DND-41 (cell line): ENCODE results near the gene ATXN7L2.

ENCODE experiments used
- CTCF ChIP-seq: IDR thresholded peaks from 2 replicates; pipeline ENCODE4 v1.5.1; 2012; ENCODE audit warnings: borderline replicate concordance, low read length, moderate library complexity, mild to moderate bottlenecking; ENCODE audit not compliant: poor library complexity, severe bottlenecking; ENCODE audit errors: extremely low read depth
- EZH2 ChIP-seq: IDR thresholded peaks from 3 replicates; pipeline ENCODE4 v1.6.1; 2012; ENCODE audit warnings: borderline replicate concordance, low read depth, mild to moderate bottlenecking, moderate library complexity, low read length, inconsistent platforms; ENCODE audit not compliant: severe bottlenecking

GRCh38 chr1:109438798-109439297 is 44.9 kb upstream of the ATXN7L2 start:
- no peak for TF ChIP-seq CTCF
- TF ChIP-seq EZH2: no peak
